Parathyroid adenoma (tissue), 2 donors: ENCODE measurements around the gene MOB3C.

ENCODE experiments used
- H2AFZ ChIP-seq: fragments of 300-600 bp; sonication (generic); one replicate; pipeline ENCODE4 v1.7.0; 2017; ENCODE audit warnings: antibody characterized with exemption, mild to moderate bottlenecking
- H3K27ac ChIP-seq: fragments of 300-600 bp; sonication (generic); one replicate; pipeline ENCODE4 v1.7.0; 2017
- H3K27me3 ChIP-seq: fragments of 300-600 bp; sonication (generic); one replicate; pipeline ENCODE4 v1.7.0; 2017; ENCODE audit warnings: low read length; ENCODE audit not compliant: control insufficient read depth, insufficient read depth
- H3K36me3 ChIP-seq: fragments of 300-600 bp; sonication (generic); one replicate; pipeline ENCODE4 v1.7.0; 2017; ENCODE audit warnings: low read length; ENCODE audit not compliant: control insufficient read depth, insufficient read depth
- H3K4me1 ChIP-seq: fragments of 300-600 bp; sonication (generic); one replicate; pipeline ENCODE4 v1.7.0; 2017; ENCODE audit warnings: control low read depth
- H3K4me2 ChIP-seq: fragments of 300-600 bp; sonication (generic); one replicate; pipeline ENCODE4 v1.7.0; 2017; ENCODE audit warnings: low read length
- H3K4me3 ChIP-seq: fragments of 300-600 bp; sonication (generic); one replicate; pipeline ENCODE4 v1.7.0; 2017; ENCODE audit warnings: low read depth, low read length
- H3K79me2 ChIP-seq: fragments of 300-600 bp; sonication (generic); one replicate; pipeline ENCODE4 v1.7.0; 2017; ENCODE audit warnings: control low read depth
- H3K9ac ChIP-seq: fragments of 300-600 bp; sonication (generic); one replicate; pipeline ENCODE4 v1.7.0; 2017; ENCODE audit warnings: mild to moderate bottlenecking
- H3K9me3 ChIP-seq: fragments of 300-600 bp; sonication (generic); one replicate; pipeline ENCODE4 v1.7.0; 2017; ENCODE audit warnings: low read length; ENCODE audit not compliant: control insufficient read depth
- TF ChIP-seq, protein P1 (sequence below): fragments of 300-600 bp; sonication (generic); IDR thresholded peaks from one replicate; pipeline ENCODE4 v1.7.0; 2017; ENCODE audit warnings: antibody characterized with exemption, mild to moderate bottlenecking
- donor health status: primary hyperparathyroidism.

Gene MOB3C

DNA sequence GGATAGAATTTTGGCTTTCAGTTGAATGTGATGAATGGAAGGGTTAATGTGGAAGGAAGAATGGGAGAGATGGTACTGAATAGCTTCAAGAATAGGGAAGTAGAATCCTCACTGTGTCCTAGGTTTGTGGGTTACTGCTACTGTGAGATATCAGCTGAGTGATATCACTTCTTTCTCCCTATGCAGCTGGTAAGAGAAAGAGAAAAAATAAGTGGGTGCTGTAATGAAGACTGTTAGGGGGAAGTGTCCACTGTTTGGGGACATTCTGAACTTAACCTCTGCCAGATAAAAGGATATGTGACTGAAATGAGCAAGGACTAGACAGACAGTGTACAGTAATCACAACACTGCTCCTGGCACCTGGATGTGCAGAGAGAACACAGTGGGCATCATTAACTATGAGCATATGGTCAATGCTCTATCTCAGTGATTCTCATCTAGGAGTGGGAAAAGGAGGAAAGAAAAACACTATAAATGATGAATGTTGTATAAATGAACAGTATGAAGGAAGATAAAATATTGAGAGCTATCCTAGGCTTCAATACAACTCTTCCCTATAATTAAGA lies 25.6 kb upstream of the MOB3C start:
- no peak overlapping the region for H3K4me2 ChIP-seq
- no peaks in the 10 kb centered on the region for H3K27me3 ChIP-seq
- H2AFZ ChIP-seq = no peak overlapping the region
- no peak overlapping the region for H3K4me3 ChIP-seq
- H3K36me3 ChIP-seq = no peaks in the 10 kb centered on the region
- H3K4me1 ChIP-seq = no peaks in the 10 kb centered on the region
- no peak overlapping the region for H3K9ac ChIP-seq
- no peaks in the 10 kb centered on the region for H3K9me3 ChIP-seq
- H3K27ac ChIP-seq = no peak overlapping the region
- TF ChIP-seq, protein P1, sequence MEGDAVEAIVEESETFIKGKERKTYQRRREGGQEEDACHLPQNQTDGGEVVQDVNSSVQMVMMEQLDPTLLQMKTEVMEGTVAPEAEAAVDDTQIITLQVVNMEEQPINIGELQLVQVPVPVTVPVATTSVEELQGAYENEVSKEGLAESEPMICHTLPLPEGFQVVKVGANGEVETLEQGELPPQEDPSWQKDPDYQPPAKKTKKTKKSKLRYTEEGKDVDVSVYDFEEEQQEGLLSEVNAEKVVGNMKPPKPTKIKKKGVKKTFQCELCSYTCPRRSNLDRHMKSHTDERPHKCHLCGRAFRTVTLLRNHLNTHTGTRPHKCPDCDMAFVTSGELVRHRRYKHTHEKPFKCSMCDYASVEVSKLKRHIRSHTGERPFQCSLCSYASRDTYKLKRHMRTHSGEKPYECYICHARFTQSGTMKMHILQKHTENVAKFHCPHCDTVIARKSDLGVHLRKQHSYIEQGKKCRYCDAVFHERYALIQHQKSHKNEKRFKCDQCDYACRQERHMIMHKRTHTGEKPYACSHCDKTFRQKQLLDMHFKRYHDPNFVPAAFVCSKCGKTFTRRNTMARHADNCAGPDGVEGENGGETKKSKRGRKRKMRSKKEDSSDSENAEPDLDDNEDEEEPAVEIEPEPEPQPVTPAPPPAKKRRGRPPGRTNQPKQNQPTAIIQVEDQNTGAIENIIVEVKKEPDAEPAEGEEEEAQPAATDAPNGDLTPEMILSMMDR = no peak
- H3K79me2 ChIP-seq = no peaks in the 10 kb centered on the region

DNA sequence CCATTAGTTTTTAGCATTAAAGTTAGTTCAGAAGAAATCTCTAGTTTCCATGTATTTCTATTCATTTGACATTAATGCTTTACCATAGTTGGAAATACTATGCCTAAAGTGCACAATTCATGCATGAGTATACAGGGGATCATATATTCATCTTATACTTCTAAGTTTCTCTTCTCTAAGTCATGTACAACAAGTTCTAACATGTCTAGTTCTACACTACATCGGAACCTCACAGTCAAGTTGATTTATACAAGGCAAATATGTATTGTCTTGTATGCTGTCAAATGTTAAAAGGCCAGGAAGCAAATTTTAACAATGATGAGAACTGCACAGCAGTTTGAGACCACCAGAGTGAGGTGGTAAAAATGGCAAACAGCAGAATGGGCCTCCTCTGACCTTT lies 22.9 kb upstream of the MOB3C start:
- Histone ChIP-seq H3K4me2 (no peak overlapping the region), H3K79me2 (no peaks in the 10 kb centered on the region), H3K4me1 (no peaks in the 10 kb centered on the region), H3K9me3 (no peaks in the 10 kb centered on the region), H3K27me3 (no peaks in the 10 kb centered on the region), H2AFZ (no peak overlapping the region), H3K9ac (no peak overlapping the region), H3K27ac (no peak overlapping the region), H3K4me3 (no peak overlapping the region), H3K36me3 (no peaks in the 10 kb centered on the region)
- TF ChIP-seq, protein P1 = no peak

DNA sequence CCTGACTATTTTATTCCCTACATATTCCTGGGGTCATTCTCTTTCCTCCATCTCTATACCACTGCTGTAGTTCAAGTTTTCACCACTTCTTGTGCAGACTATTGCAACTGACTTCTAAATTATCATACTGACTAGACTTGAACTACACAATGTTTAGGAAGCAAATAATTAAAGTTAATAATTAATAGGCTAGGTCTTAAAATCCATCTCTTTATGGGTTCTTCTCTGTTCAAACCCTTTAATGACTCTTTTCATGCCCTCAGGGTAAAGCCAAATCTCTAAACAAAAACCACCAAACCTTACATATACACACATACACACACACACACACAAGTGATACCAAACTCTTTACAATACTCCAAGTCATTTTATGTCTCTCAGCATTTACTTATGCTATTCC lies 22.3 kb upstream of the MOB3C start:
- H3K27me3 ChIP-seq = no peaks in the 10 kb centered on the region
- no peaks in the 10 kb centered on the region for H3K4me1 ChIP-seq
- TF ChIP-seq, protein P1 = no peak
- H2AFZ ChIP-seq = no peak overlapping the region
- H3K79me2 ChIP-seq = no peaks in the 10 kb centered on the region
- no peak overlapping the region for H3K4me3 ChIP-seq
- no peak overlapping the region for H3K9ac ChIP-seq
- H3K36me3 ChIP-seq = no peaks in the 10 kb centered on the region
- no peaks in the 10 kb centered on the region for H3K9me3 ChIP-seq
- no peak overlapping the region for H3K4me2 ChIP-seq
- no peak overlapping the region for H3K27ac ChIP-seq

DNA sequence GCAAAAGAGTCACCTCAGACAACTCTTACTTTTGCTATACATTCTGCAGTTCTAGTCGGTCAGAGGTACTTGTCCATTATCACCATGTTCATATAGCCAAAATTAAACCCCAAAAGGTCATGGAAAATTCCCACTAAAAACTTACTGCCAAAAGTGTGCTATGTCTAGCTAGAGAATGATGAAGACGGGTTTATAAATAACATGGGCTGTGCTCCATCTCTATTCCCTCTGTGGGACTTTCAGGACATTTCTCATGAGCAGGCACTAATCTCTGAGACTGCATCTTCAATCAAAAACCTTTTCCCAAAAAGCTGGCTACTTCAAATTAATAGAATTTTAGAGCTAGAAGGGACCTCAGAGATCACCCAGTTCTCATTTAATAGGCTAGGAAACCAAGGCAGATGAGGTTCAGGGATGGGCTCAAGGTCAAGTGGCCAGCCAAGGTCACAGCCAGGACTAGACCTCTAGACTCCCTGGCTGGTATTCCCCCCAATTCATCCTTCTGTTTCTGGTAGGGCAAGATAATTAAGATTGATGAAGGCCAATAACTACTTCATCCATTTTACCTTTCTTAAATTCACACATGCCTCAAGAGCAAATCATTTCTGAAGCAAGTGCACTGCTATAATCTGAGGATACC lies 21.0 kb upstream of the MOB3C start:
- Histone ChIP-seq H3K36me3 (no peaks in the 10 kb centered on the region), H3K27me3 (no peaks in the 10 kb centered on the region), H3K4me3 (no peak overlapping the region), H2AFZ (no peak overlapping the region), H3K79me2 (no peaks in the 10 kb centered on the region), H3K4me2 (no peak overlapping the region), H3K27ac (no peak overlapping the region), H3K9ac (no peak overlapping the region), H3K4me1 (no peaks in the 10 kb centered on the region), H3K9me3 (no peaks in the 10 kb centered on the region)
- TF ChIP-seq, protein P1 = no peak

DNA sequence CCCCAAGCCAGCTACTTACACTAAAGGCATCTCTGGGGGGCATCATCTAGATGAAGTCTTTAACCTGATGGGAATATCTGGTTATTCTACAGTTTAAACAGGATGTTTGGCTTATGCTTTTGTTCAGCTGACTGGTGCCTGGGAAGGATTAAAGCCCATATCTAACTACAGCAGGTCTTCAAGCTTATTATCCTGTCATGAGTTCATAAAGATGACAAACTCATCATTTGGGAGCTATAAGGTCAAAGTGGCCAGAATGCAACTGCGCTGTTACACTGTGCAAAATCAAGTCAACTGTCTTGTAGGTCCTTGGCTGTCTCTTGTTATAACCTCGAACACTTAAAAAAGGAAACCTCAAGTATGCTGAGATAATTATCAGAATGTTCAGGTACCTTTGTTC lies 18.6 kb upstream of the MOB3C start:
- no peaks in the 10 kb centered on the region for H3K9me3 ChIP-seq
- H3K36me3 ChIP-seq = no peaks in the 10 kb centered on the region
- H3K9ac ChIP-seq = no peak overlapping the region
- no peaks in the 10 kb centered on the region for H3K27me3 ChIP-seq
- H3K4me2 ChIP-seq = no peak overlapping the region
- H3K27ac ChIP-seq = no peak overlapping the region
- no peak overlapping the region for H3K4me3 ChIP-seq
- H2AFZ ChIP-seq = no peak overlapping the region
- TF ChIP-seq, protein P1 = no peak
- no peaks in the 10 kb centered on the region for H3K4me1 ChIP-seq
- no peaks in the 10 kb centered on the region for H3K79me2 ChIP-seq
